Osteoblast (primary cell): ENCODE data around the gene HDAC1. TPM values are rescaled to one million over a fixed set of nuclear protein-coding genes. Genes with fewer than 3 reads are reported as not detected.
"Not testable (repeated sequence)": the region's sequence is repeated elsewhere in the genome, so short reads cannot be mapped to it uniquely, and the experiment has no call there.

ENCODE experiments used
- DNase-seq: peaks from one replicate; pipeline ENCODE4 v3.0.0; 2011; ENCODE audit warnings: low spot score, mixed read lengths; ENCODE audit not compliant: insufficient read length; ENCODE audit errors: missing footprints
- H2AFZ ChIP-seq: 2 replicates; pipeline ENCODE4 v1.6.0; 2011; ENCODE audit warnings: mild to moderate bottlenecking, low read length
- H3K27ac ChIP-seq: 2 replicates; pipeline ENCODE4 v1.5.1; 2011; ENCODE audit warnings: mild to moderate bottlenecking, low read depth, low read length, moderate library complexity
- H3K27me3 ChIP-seq: 2 replicates; pipeline ENCODE4 v1.6.0; 2012; ENCODE audit warnings: mild to moderate bottlenecking, control low read depth, inconsistent platforms, low read length, moderate library complexity; ENCODE audit not compliant: insufficient read depth
- H3K36me3 ChIP-seq: 2 replicates; pipeline ENCODE4 v1.5.1; 2011; ENCODE audit warnings: mild to moderate bottlenecking, low read length, control low read depth, moderate library complexity; ENCODE audit not compliant: insufficient read depth
- H3K4me1 ChIP-seq: 2 replicates; pipeline ENCODE4 v1.5.1; 2011; ENCODE audit warnings: mild to moderate bottlenecking, low read length, control low read depth, moderate library complexity; ENCODE audit not compliant: insufficient read depth
- H3K4me2 ChIP-seq: 2 replicates; pipeline ENCODE4 v1.6.0; 2011; ENCODE audit warnings: mild to moderate bottlenecking, low read length; ENCODE audit not compliant: insufficient read depth
- H3K4me3 ChIP-seq: fragments of 200-600 bp; sonication (generic); 3 replicates; pipeline ENCODE4 v1.5.1; 2012; ENCODE audit warnings: mild to moderate bottlenecking, low read length, inconsistent platforms; ENCODE audit not compliant: insufficient read depth
- H3K79me2 ChIP-seq: 2 replicates; pipeline ENCODE4 v1.6.0; 2012; ENCODE audit warnings: mild to moderate bottlenecking, low read length, control low read depth, inconsistent platforms; ENCODE audit not compliant: insufficient read depth
- H3K9me3 ChIP-seq: 2 replicates; pipeline ENCODE4 v1.5.1; 2011; ENCODE audit warnings: low read depth, low read length, control low read depth
- H4K20me1 ChIP-seq: 2 replicates; pipeline ENCODE4 v1.6.0; 2012; ENCODE audit warnings: mild to moderate bottlenecking, low read length, control low read depth; ENCODE audit not compliant: insufficient read depth
- CTCF ChIP-seq: IDR thresholded peaks from 2 replicates; pipeline ENCODE4 v1.5.1; 2011; ENCODE audit warnings: mild to moderate bottlenecking, low read depth, low read length, moderate library complexity; ENCODE audit errors: extremely low read depth
- total RNA-seq: library from RNA; depleted of rRNA; stranded (reverse); fragments of >200 nt; gene quantifications from 2 replicates; pipeline ENCODE4 v1.2.3, GENCODE V29; 2012

The HDAC1 gene
- total RNA-seq, 1 donor = 44.5 TPM

- Histone ChIP-seq H3K9me3 (no peaks in the 10 kb centered on the region), H3K79me2 (no peaks in the 10 kb centered on the region), H4K20me1 (no peaks in the 10 kb centered on the region), H3K27me3 (no peaks in the 10 kb centered on the region), H2AFZ (peak overlapping the region; percentile 32), H3K4me1 (peaks cover 27% of the 10 kb centered on the region), H3K4me2 (peak overlapping the region; percentile 87), H3K36me3 (peaks cover 5% of the 10 kb centered on the region), H3K4me3 (no peak overlapping the region), H3K27ac (peak overlapping the region; percentile 67)
- peak; percentile 93 for DNase-seq
- no peak for TF ChIP-seq CTCF
These were observed 62.1 kb downstream of the HDAC1 start for GRCh38 chr1:32353886-32354570.

- peaks cover 27% of the 10 kb centered on the region for H3K4me1 ChIP-seq
- H3K4me2 ChIP-seq, H4K20me1 ChIP-seq, H3K27me3 ChIP-seq, H3K27ac ChIP-seq, H2AFZ ChIP-seq, DNase-seq, H3K4me3 ChIP-seq, H3K9me3 ChIP-seq, H3K36me3 ChIP-seq, H3K79me2 ChIP-seq: not testable (repeated sequence)
These were observed 63.9 kb downstream of the HDAC1 start for GRCh38 chr1:32355778-32356177.

- Histone ChIP-seq H3K36me3 (peaks cover 5% of the 10 kb centered on the region), H3K79me2 (no peaks in the 10 kb centered on the region), H3K27me3 (no peaks in the 10 kb centered on the region), H4K20me1 (no peaks in the 10 kb centered on the region), H3K4me3 (no peak overlapping the region), H3K9me3 (no peaks in the 10 kb centered on the region), H3K4me1 (peaks cover 27% of the 10 kb centered on the region), H3K27ac (no peak overlapping the region), H3K4me2 (no peak overlapping the region), H2AFZ (no peak overlapping the region)
- TF ChIP-seq CTCF = no peak
- DNase-seq = no peak
These were observed 64.6 kb downstream of the HDAC1 start for GRCh38 chr1:32356478-32356877.

GRCh38 chr1:32357614-32358013 lies 65.7 kb downstream of the HDAC1 start:
- H3K4me3 ChIP-seq = no peak overlapping the region
- H2AFZ ChIP-seq = no peak overlapping the region
- no peaks in the 10 kb centered on the region for H3K9me3 ChIP-seq
- H3K36me3 ChIP-seq = peaks cover 5% of the 10 kb centered on the region
- H3K4me2 ChIP-seq = no peak overlapping the region
- no peak for TF ChIP-seq CTCF
- no peaks in the 10 kb centered on the region for H3K79me2 ChIP-seq
- peaks cover 22% of the 10 kb centered on the region for H3K4me1 ChIP-seq
- no peaks in the 10 kb centered on the region for H3K27me3 ChIP-seq
- no peak overlapping the region for H3K27ac ChIP-seq
- peak; percentile 44 for DNase-seq
- peaks cover 1% of the 10 kb centered on the region for H4K20me1 ChIP-seq
